GF-D8 (cell line): Measurements from ENCODE around the gene CBLN3.
"Not testable (repeated sequence)": the region's sequence is repeated elsewhere in the genome, so short reads cannot be mapped to it uniquely, and the experiment has no call there.

ENCODE experiments used
- DNase-seq: peaks from one replicate; lab custom pipeline; 2025; lab: John Stamatoyannopoulos, UW

The CBLN3 gene

GRCh38 chr14:24429395-24430142 is at the start of gene CBLN3, which contains the start of gene KHNYN:
TSS of gene CBLN3 (minus strand) at chr14:24429668. CDS start at chr14:24429054, 614 bp downstream.
TSS of gene KHNYN (plus strand) at chr14:24429954. CDS start at chr14:24430731, 777 bp downstream.
- DNase-seq: peak; percentile 67

GRCh38 chr14:24475261-24475660 is 45.8 kb upstream of the CBLN3 start:
- no peak for DNase-seq

- DNase-seq: no peak
Measured at GRCh38 chr14:24473211-24473610, 43.7 kb upstream of the CBLN3 start.

- not testable (repeated sequence) for DNase-seq
Measured at GRCh38 chr14:24470450-24470849, 41.0 kb upstream of the CBLN3 start.

GRCh38 chr14:24465805-24466204 is 36.3 kb upstream of the CBLN3 start:
- DNase-seq: no peak

GRCh38 chr14:24465368-24465767 is 35.9 kb upstream of the CBLN3 start:
- DNase-seq: no peak

GRCh38 chr14:24463884-24464785 is 34.7 kb upstream of the CBLN3 start:
- DNase-seq: no peak

- no peak for DNase-seq
Measured at GRCh38 chr14:24463017-24463883, 33.8 kb upstream of the CBLN3 start.

GRCh38 chr14:24461336-24461735 is 31.9 kb upstream of the CBLN3 start:
- no peak for DNase-seq

- DNase-seq: no peak
Measured at GRCh38 chr14:24459331-24459730, 29.9 kb upstream of the CBLN3 start.

- no peak for DNase-seq
Measured at GRCh38 chr14:24458736-24459135, 29.3 kb upstream of the CBLN3 start.

- DNase-seq: no peak
Measured at GRCh38 chr14:24456980-24457379, 27.5 kb upstream of the CBLN3 start.

GRCh38 chr14:24450828-24451227 is 21.4 kb upstream of the CBLN3 start:
- not testable (repeated sequence) for DNase-seq

GRCh38 chr14:24443053-24443665 is 13.7 kb upstream of the CBLN3 start:
- no peak for DNase-seq

- DNase-seq: peak; percentile 97
Measured at GRCh38 chr14:24442240-24443052, 13.0 kb upstream of the CBLN3 start, which contains the start of gene SDR39U1. TSS of gene SDR39U1 (minus strand) at chr14:24442776. CDS start at chr14:24442769, 7 bp downstream.

GRCh38 chr14:24441904-24442239 is 12.4 kb upstream of the CBLN3 start:
- no peak for DNase-seq

GRCh38 chr14:24441485-24441884 is 12.0 kb upstream of the CBLN3 start:
- DNase-seq: no peak

GRCh38 chr14:24440606-24441399 is 11.3 kb upstream of the CBLN3 start:
- DNase-seq: no peak

- DNase-seq: no peak
Measured at GRCh38 chr14:24439830-24440605, 10.6 kb upstream of the CBLN3 start.
